Naive thymus-derived CD4-positive, alpha-beta T cell (primary cell): ENCODE results near the gene SHD. TPM values are rescaled to one million over a fixed set of nuclear protein-coding genes. Genes with fewer than 3 reads are reported as not detected.
"Not testable (repeated sequence)": the region's sequence is repeated elsewhere in the genome, so short reads cannot be mapped to it uniquely, and the experiment has no call there.

ENCODE experiments used
- ATAC-seq: fragments of 150-1000 bp; cut with Tn5 transposase; 2 replicates; pipeline ENCODE4 v1.10.0; 2021; ENCODE audit warnings: mild to moderate bottlenecking, moderate library complexity
- CTCF ChIA-PET: fragments of 350-600 bp; sonication (Branson Sonifier 250); formaldehyde crosslinking; loops from one replicate; lab custom pipeline; 2021; ENCODE audit warnings: antibody characterized with exemption; lab: Charles Lee
- POLR2A ChIA-PET: fragments of 350-600 bp; sonication (Branson Sonifier 250); formaldehyde crosslinking; loops from one replicate; lab custom pipeline; 2021; ENCODE audit warnings: antibody characterized with exemption, inconsistent platforms; lab: Charles Lee
- DNase-seq, 9 donors: peaks; one replicate each; pipeline versions ENCODE4 v3.0.0 to v3.0.0-alpha.2; 2020 to 2022; ENCODE audit warnings: mixed read lengths in 1 of 9
- H3K27ac ChIP-seq: one replicate; pipeline ENCODE4 v1.7.0; 2013; ENCODE audit warnings: mild to moderate bottlenecking, low read depth, low read length, moderate library complexity
- H3K27me3 ChIP-seq, 2 donors: one replicate each; pipeline ENCODE4 v1.7.0; 2013; ENCODE audit warnings: low read length in 2 of 2, mild to moderate bottlenecking in 2 of 2, moderate library complexity in 2 of 2; ENCODE audit not compliant: control insufficient read depth in 2 of 2, insufficient read depth in 2 of 2
- H3K36me3 ChIP-seq, 3 experiments: 1 replicate in 2 of 3; 2 replicates in 1 of 3; pipeline ENCODE4 v1.7.0; 2013; ENCODE audit warnings: low read length in 3 of 3, mild to moderate bottlenecking in 3 of 3, moderate library complexity in 1 of 3; ENCODE audit not compliant: insufficient read depth in 3 of 3, control insufficient read depth in 2 of 3
- H3K4me1 ChIP-seq, 2 donors: one replicate each; pipeline ENCODE4 v1.7.0; 2013; ENCODE audit warnings: low read length in 2 of 2, mild to moderate bottlenecking in 2 of 2, moderate library complexity in 1 of 2; ENCODE audit not compliant: control insufficient read depth in 2 of 2, insufficient read depth in 2 of 2
- H3K4me3 ChIP-seq: 2 replicates; pipeline ENCODE4 v1.7.0; 2013; ENCODE audit warnings: mild to moderate bottlenecking, low read length
- H3K9me3 ChIP-seq, 3 experiments: 1 replicate in 2 of 3; 2 replicates in 1 of 3; pipeline ENCODE4 v1.7.0; 2013; ENCODE audit warnings: low read length in 3 of 3; ENCODE audit not compliant: control insufficient read depth in 2 of 3
- H3K27ac Mint-ChIP-seq, 9 donors: one replicate each; pipeline ENCODE4 v1.8.0; 2020 to 2022; ENCODE audit warnings: mixed read lengths in 9 of 9, mild to moderate bottlenecking in 8 of 9, moderate library complexity in 5 of 9, inconsistent platforms in 2 of 9
- H3K27me3 Mint-ChIP-seq, 5 donors: one replicate each; pipeline ENCODE4 v1.8.0; 2021 to 2022; ENCODE audit warnings: mixed read lengths in 5 of 5, mild to moderate bottlenecking in 1 of 5
- H3K36me3 Mint-ChIP-seq, 5 donors: one replicate each; pipeline ENCODE4 v1.8.0; 2020 to 2022; ENCODE audit warnings: mixed read lengths in 5 of 5, mild to moderate bottlenecking in 3 of 5, inconsistent platforms in 1 of 5
- H3K4me1 Mint-ChIP-seq, 7 donors: one replicate each; pipeline ENCODE4 v1.8.0; 2020 to 2022; ENCODE audit warnings: mixed read lengths in 7 of 7, mild to moderate bottlenecking in 3 of 7, inconsistent platforms in 1 of 7
- H3K4me3 Mint-ChIP-seq, 10 donors: one replicate each; pipeline ENCODE4 v1.8.0; 2020 to 2022; ENCODE audit warnings: mild to moderate bottlenecking in 10 of 10, mixed read lengths in 10 of 10, moderate library complexity in 6 of 10, inconsistent platforms in 2 of 10
- H3K9me3 Mint-ChIP-seq, 11 donors: one replicate each; pipeline ENCODE4 v1.8.0; 2020 to 2022; ENCODE audit warnings: mixed read lengths in 11 of 11, mild to moderate bottlenecking in 4 of 11, inconsistent platforms in 1 of 11, moderate library complexity in 1 of 11
- intact Hi-C, 2 donors: fragments of 100-400 bp; cut with micrococcal nuclease; formaldehyde crosslinking; loops; one replicate each; pipeline ENCODE4 v1.15.1; 2023
- polyA plus RNA-seq, 2 donors: library from polyadenylated mRNA; unstranded; fragments of 300-500 nt; fragmentation: Illumina TruSeq; gene quantifications; one replicate each; pipeline ENCODE4 v1.2.3, GENCODE V29; 2021
- total RNA-seq, 6 experiments: library from RNA in 5 of 6; stranded (reverse) in 5 of 6; gene quantifications; 1 replicate in 5 of 6; 2 replicates in 1 of 6; pipeline ENCODE4 v1.2.3 and lab custom pipeline; 2021 to 2026

SHD gene, protein sequence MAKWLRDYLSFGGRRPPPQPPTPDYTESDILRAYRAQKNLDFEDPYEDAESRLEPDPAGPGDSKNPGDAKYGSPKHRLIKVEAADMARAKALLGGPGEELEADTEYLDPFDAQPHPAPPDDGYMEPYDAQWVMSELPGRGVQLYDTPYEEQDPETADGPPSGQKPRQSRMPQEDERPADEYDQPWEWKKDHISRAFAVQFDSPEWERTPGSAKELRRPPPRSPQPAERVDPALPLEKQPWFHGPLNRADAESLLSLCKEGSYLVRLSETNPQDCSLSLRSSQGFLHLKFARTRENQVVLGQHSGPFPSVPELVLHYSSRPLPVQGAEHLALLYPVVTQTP
- total RNA-seq (1 to 10 TPM in 1 of 5 experiments, not detected in 4; 2.3 TPM), polyA plus RNA-seq (not detected), total RNA-seq (lab: John Stamatoyannopoulos, UW) (not detected)

DNA sequence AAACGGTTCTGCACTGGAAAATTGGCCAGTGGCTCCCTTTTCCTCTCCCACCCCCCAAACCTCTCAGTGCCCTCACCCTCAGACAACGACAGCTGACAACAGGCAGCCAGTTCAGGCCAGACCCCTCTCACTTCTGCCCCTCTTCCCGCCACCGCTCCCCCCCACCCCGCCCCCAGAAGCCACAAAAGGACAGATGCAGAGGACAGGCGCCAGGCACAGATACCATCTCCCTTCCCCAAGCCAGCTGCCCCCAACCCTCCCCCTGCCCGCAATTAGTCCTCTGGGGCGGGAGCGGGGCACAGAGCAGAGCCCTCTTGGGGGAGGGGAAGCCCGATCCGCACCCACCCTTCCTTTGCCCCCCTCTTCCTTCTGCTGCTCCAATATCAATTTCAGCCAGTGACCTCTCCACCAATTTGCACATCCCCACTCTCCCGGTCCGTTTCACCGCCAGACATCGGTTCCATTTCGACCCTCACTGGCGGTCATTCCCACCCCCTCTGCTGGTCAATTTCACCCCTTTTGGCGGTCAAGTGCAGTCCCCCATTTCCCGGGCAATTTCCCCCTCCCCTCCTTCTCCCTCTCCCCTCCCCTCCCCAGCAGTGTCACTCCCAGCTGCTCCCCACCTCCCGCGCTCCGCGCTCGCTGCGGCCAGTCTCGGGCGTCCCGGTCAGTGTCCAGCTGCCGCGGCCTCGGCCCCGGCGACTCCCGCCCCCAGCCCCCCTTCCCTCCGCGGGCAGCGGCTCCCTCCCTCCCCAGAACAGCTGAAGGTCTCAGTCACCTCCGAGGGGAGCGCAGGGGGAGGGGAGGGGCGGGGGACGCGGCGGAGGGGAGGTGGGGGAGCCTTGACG is at the start of gene SHD:
TSS of gene SHD (plus strand) at position 848 of the 848 bp plus-strand sequence. CDS start 798 bp downstream, outside the sequence.
- no peak within 1 kb of the TSS for H3K4me3 ChIP-seq
- no peaks in the 10 kb centered on the region for H3K9me3 Mint-ChIP-seq
- H3K27ac Mint-ChIP-seq: no peak within 1 kb of the TSS
- H3K4me1 Mint-ChIP-seq: peaks cover 0 to 7% (median 2%) of the 10 kb centered on the region in 7 donors
- peaks cover 0 to 7% of the 10 kb centered on the region in 2 donors for H3K27me3 ChIP-seq
- CTCF ChIA-PET: interaction anchor here (1.7 kb wide), 1 partner anchor 12 kb away, joined by 3 read pairs; no protein-coding TSS in a partner anchor
- no peaks in the 10 kb centered on the region for H3K36me3 Mint-ChIP-seq
- H3K27ac ChIP-seq: no peak within 1 kb of the TSS
- no peaks in the 10 kb centered on the region for H3K36me3 ChIP-seq
- no peaks in the 10 kb centered on the region for H3K9me3 ChIP-seq
- peaks cover 4 to 38% (median 10%) of the 10 kb centered on the region in 5 donors for H3K27me3 Mint-ChIP-seq
- no peak for ATAC-seq
- H3K4me3 Mint-ChIP-seq: peak within 1 kb of the TSS; percentile 10 to 80 (median 58)
- intact Hi-C loops: no loop called here
- peaks cover 0 to 10% of the 10 kb centered on the region in 2 donors for H3K4me1 ChIP-seq
- DNase-seq: no peak
- POLR2A ChIA-PET: no interaction called here

DNA sequence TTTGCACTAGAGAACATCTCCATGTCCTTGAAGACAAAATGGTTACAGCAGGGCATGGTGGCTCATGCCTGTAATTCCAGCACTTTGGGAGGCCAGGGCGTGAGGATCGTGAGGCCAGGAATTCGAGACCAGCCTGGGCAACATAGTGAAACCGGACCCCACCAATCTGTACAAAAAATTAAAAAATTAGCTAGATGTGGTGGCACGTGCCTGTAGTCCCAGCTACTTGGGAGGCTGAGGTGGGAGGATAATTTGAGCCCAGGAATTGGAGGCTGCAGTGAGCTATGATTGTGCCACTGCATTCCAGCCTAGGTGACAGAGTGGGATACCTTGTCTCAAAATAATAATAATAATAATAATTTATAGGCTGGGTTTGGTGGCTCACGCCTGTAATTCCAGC is 48.8 kb upstream of the SHD start:
- H3K4me1 ChIP-seq, H3K9me3 ChIP-seq, DNase-seq, intact Hi-C loops, H3K36me3 ChIP-seq, H3K36me3 Mint-ChIP-seq, H3K27ac ChIP-seq, H3K4me3 Mint-ChIP-seq, CTCF ChIA-PET, H3K27ac Mint-ChIP-seq, ATAC-seq, H3K27me3 ChIP-seq, H3K4me3 ChIP-seq, POLR2A ChIA-PET, H3K9me3 Mint-ChIP-seq: not testable (repeated sequence)
- H3K27me3 Mint-ChIP-seq: peaks cover 2 to 25% (median 6%) of the 10 kb centered on the region in 5 donors
- H3K4me1 Mint-ChIP-seq: peaks cover 0 to 11% (median 0%) of the 10 kb centered on the region in 7 donors

DNA sequence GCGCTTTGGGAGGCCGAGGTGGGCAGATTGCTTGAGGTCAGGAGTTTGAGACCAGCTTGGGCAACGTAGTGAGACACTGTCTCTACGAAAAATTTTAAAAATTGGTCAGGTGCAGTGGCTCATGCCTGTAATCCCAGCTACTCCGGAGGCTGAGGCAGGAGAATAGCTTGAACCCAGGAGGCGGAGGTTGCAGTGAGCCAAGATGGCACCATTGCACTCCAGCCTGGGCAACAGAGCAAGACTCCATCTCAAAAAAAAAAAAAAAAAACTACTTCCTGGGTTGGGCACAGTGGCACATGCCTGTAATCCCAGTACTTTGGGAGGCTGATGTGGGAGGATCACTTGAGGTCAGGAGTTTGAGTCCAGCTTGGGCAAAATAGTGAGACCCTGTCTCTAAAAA is 47.5 kb upstream of the SHD start:
- H3K4me3 ChIP-seq, intact Hi-C loops, H3K27ac Mint-ChIP-seq, DNase-seq, H3K4me1 ChIP-seq, POLR2A ChIA-PET, H3K36me3 ChIP-seq, H3K27me3 ChIP-seq, H3K9me3 ChIP-seq, H3K36me3 Mint-ChIP-seq, ATAC-seq, H3K27ac ChIP-seq, H3K4me3 Mint-ChIP-seq, H3K9me3 Mint-ChIP-seq: not testable (repeated sequence)
- Mint-ChIP-seq H3K27me3 (peaks cover 0 to 25% (median 6%) of the 10 kb centered on the region in 5 donors), H3K4me1 (peaks cover 0 to 11% (median 0%) of the 10 kb centered on the region in 7 donors)
- CTCF ChIA-PET: interaction anchor here (0.8 kb wide), 1 partner anchor 74 kb away, joined by 3 read pairs; no protein-coding TSS in a partner anchor

DNA sequence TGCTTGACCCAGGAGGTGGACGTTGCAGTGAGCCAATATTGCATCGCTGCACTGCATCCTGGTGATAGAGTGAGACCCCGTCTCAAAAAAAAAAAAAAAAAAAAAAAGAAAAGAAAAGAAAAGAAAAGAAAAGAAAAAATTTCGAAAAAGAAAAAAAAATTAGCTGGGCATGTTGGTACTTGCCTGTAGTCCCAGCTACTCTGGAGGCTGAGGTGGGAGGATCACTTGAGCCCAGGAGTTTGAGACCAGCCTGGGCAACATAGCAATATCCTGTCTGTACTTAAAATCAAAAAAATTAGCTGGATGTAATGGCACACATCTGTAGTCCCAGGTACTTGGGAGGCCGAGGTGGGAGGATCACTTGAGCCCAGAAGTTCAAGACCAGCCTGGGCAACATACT is 46.9 kb upstream of the SHD start:
- POLR2A ChIA-PET, intact Hi-C loops, H3K36me3 ChIP-seq, H3K27ac ChIP-seq, DNase-seq, ATAC-seq, H3K9me3 Mint-ChIP-seq, H3K4me1 ChIP-seq, H3K4me3 ChIP-seq, H3K27me3 ChIP-seq, H3K4me3 Mint-ChIP-seq, H3K27ac Mint-ChIP-seq, H3K9me3 ChIP-seq, H3K36me3 Mint-ChIP-seq: not testable (repeated sequence)
- Mint-ChIP-seq H3K4me1 (peaks cover 0 to 11% (median 0%) of the 10 kb centered on the region in 7 donors), H3K27me3 (peaks cover 0 to 25% (median 6%) of the 10 kb centered on the region in 5 donors)
- CTCF ChIA-PET: interaction anchor here (0.8 kb wide), 1 partner anchor 74 kb away, joined by 3 read pairs; no protein-coding TSS in a partner anchor

DNA sequence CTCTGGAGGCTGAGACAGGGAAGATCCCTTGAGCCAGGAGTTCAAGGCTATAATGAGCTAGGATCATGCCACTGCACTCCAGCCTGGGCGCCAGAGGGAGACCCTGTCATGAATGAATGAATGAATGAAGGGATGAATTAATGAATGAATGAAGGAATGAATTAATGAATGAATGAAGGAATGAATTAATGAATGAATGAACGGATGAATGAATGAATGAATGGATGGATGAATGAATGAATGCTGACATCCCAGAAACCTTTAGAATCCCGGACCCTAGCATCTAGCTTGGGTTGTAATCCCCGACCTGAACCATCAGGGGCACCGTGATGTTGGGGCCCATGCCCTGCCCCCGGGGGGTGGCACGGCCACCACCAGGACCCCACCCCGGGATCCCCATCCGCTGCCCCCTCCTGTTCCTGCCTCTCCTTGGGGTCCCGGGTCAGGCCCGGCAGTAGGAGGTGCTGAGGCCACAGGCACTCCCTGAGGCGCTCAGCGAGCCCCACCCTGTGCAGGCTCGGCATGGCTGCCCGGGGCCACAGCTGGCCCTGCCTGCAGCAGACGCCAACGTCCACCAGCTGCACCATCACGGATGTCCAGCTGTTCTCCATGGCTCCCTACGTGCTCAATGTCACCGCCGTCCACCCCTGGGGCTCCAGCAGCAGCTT is 46.3 kb upstream of the SHD start:
- POLR2A ChIA-PET: no interaction called here
- H3K36me3 Mint-ChIP-seq: peaks cover 0 to 4% (median 0%) of the 10 kb centered on the region in 5 donors
- H3K9me3 ChIP-seq: no peaks in the 10 kb centered on the region
- intact Hi-C loops: no loop called here
- H3K27ac ChIP-seq: no peak overlapping the region
- H3K9me3 Mint-ChIP-seq: no peaks in the 10 kb centered on the region
- no peak overlapping the region for H3K27ac Mint-ChIP-seq
- DNase-seq (no peak), ATAC-seq (no peak)
- H3K36me3 ChIP-seq: no peaks in the 10 kb centered on the region
- H3K4me1 ChIP-seq: no peaks in the 10 kb centered on the region
- CTCF ChIA-PET: no interaction called here
- H3K27me3 ChIP-seq: peaks cover 0 to 4% of the 10 kb centered on the region in 2 donors
- H3K4me3 ChIP-seq: no peak overlapping the region
- no peak overlapping the region for H3K4me3 Mint-ChIP-seq
- peaks cover 0 to 11% (median 0%) of the 10 kb centered on the region in 7 donors for H3K4me1 Mint-ChIP-seq
- H3K27me3 Mint-ChIP-seq: peaks cover 0 to 25% (median 6%) of the 10 kb centered on the region in 5 donors

DNA sequence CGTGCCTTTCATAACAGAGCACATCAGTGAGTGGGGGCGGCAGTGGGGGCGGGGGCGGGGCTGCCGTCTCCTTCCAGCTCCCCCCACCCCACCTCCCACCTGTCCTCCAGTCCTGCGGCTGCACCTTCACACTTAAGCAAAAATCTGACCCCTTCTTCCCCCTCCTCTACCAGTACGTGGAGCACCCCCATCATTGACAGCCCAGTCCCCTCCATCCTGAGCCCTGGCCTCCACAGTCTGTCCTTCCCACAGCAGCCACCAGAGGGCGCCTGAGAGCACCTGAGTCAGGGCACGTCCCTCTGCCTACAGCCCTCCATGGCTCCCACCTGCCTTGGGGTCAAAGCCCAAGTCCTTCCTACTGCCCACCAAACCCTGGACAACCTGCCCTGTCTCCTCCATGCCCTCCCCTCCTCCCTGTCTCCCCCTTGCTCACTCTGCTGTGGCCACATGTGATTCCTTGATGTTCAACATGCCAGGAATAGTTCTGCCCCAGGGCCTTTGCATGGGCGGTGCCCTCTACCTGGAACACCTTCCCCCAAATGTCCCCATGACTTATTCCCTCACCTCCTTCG is 45.7 kb upstream of the SHD start:
- POLR2A ChIA-PET: no interaction called here
- Mint-ChIP-seq H3K36me3 (peaks cover 0 to 4% (median 0%) of the 10 kb centered on the region in 5 donors), H3K27ac (no peak overlapping the region), H3K4me1 (peaks cover 0 to 11% (median 0%) of the 10 kb centered on the region in 7 donors), H3K27me3 (peaks cover 0 to 25% (median 6%) of the 10 kb centered on the region in 5 donors), H3K9me3 (no peaks in the 10 kb centered on the region), H3K4me3 (no peak overlapping the region)
- Histone ChIP-seq H3K9me3 (no peaks in the 10 kb centered on the region), H3K36me3 (no peaks in the 10 kb centered on the region), H3K27ac (no peak overlapping the region), H3K4me3 (no peak overlapping the region), H3K27me3 (peaks cover 0 to 4% of the 10 kb centered on the region in 2 donors), H3K4me1 (no peaks in the 10 kb centered on the region)
- DNase-seq (peak; percentile 28 to 82 (median 52)), ATAC-seq (peak; percentile 80)
- intact Hi-C loops: no loop called here
- CTCF ChIA-PET: no interaction called here
